Ovary (tissue), 9 donors: ENCODE measurements around the gene ASCC3. TPM values are rescaled to one million over a fixed set of nuclear protein-coding genes. Genes with fewer than 3 reads are reported as not detected.

Experiments
- DNase-seq, 5 donors: peaks; one replicate each; pipeline ENCODE4 v3.0.0-alpha.2; 2019 to 2020
- H3K27ac ChIP-seq, 2 donors: fragments of 200-600 bp; one replicate each; pipeline versions ENCODE4 v1.5.1 to v1.8.0; 2019 to 2022
- H3K27me3 ChIP-seq: fragments of 200-600 bp; one replicate; pipeline ENCODE4 v1.8.0; 2022
- H3K36me3 ChIP-seq: fragments of 200-600 bp; sonication (generic); one replicate; pipeline ENCODE4 v1.5.1; 2019
- H3K4me1 ChIP-seq: one replicate; pipeline ENCODE4 v1.8.1; 2013; ENCODE audit warnings: mild to moderate bottlenecking, moderate library complexity; ENCODE audit not compliant: insufficient read depth
- H3K4me3 ChIP-seq: fragments of 200-600 bp; sonication (generic); one replicate; pipeline ENCODE4 v1.5.1; 2017
- H3K9me3 ChIP-seq, 2 donors: fragments of 200-600 bp in 1 of 2; sonication (generic) in 1 of 2; one replicate each; pipeline versions ENCODE4 v1.5.1 to v1.8.1; 2013 to 2019; ENCODE audit warnings: mild to moderate bottlenecking in 1 of 2, moderate library complexity in 1 of 2
- CTCF ChIP-seq, 3 donors: fragments of 450-650 bp in 2 of 3; fragments of 200-600 bp in 1 of 3; IDR thresholded peaks; one replicate each; pipeline versions ENCODE4 v1.5.1 to v1.8.0; 2016 to 2022; ENCODE audit warnings: antibody characterized with exemption in 3 of 3, mild to moderate bottlenecking in 1 of 3
- EP300 ChIP-seq: sonication (generic); formaldehyde crosslinking; IDR thresholded peaks from one replicate; pipeline ENCODE4 v1.6.1; 2017; ENCODE audit warnings: antibody characterized with exemption
- POLR2A ChIP-seq: fragments of 450-650 bp; IDR thresholded peaks from one replicate; pipeline ENCODE4 v1.6.1; 2017; ENCODE audit warnings: antibody characterized with exemption, mild to moderate bottlenecking, moderate library complexity
- WGBS, 3 donors: extraction: QIAGEN DNeasy Blood & Tissue Kit in 1 of 3; methylation state at CpG; one replicate each; pipeline versions ENCODE4 v1.1.5 to v1.1.7; 2013 to 2017; 5-methylcytosine and 5-hydroxymethylcytosine counted together
- intact Hi-C, 4 donors: fragments of 100-400 bp; cut with DNase I; formaldehyde crosslinking; loops; one replicate each; pipeline versions ENCODE4 v1.11.0 to v1.15.1; 2022 to 2023
- polyA plus RNA-seq, 2 donors: library from polyadenylated mRNA; stranded (reverse); fragments of 200-250 nt in 1 of 2; fragments of 350-450 nt in 1 of 2; fragmentation: Illumina TruSeq in 1 of 2; extraction: RNeasy Lipid Tissue Mini Kit (QIAGEN cat#74804) in 1 of 2; gene quantifications; one replicate each; pipeline ENCODE4 v1.2.3, GENCODE V29; 2013 to 2014
- total RNA-seq, 7 donors: library from RNA; depleted of rRNA in 2 of 7; stranded (reverse); fragments of >200 nt in 2 of 7; fragmentation: NEBNext Ultra II Directional in 3 of 7; extraction: Animal tissue kit (Norgen Biotek cat#: 25700) in 3 of 7; gene quantifications; one replicate each; pipeline versions ENCODE4 v1.1.0 to v1.2.4, GENCODE V29; 2016 to 2023
- donor health status: DM: no; HTN: no; CAD: no; lungs with moderate emphysema.
- donor health status: DM: no; HTN: no; CAD: no.
- donor health status: Bipolar disorder and iron deficiency.
- donor health status: DM: yes; HTN: yes; CAD: no.
- donor health status: DM: no; HTN: no; CAD: no.
- donor health status: DM: yes; HTN: yes; CAD: no.

ASCC3 gene
- total and polyA plus RNA-seq, 9 donors, result 8.2 to 34.2 (median 22.0) TPM

GRCh38 chr6:100467129-100468015, 413.8 kb downstream of the ASCC3 start:
- Histone ChIP-seq H3K27me3 (no peaks in the 10 kb centered on the region), H3K4me3 (no peak overlapping the region), H3K27ac (no peak overlapping the region), H3K9me3 (no peaks in the 10 kb centered on the region), H3K4me1 (no peaks in the 10 kb centered on the region), H3K36me3 (no peaks in the 10 kb centered on the region)
- no peak for TF ChIP-seq CTCF (IDR thresholded peaks at IDR 0.05)
- TF ChIP-seq POLR2A, result no peak
- no peak for TF ChIP-seq EP300
- 8 to 13% (median 10%) methylated on average over 48 to 49 of the region's 49 CpGs for WGBS, 3 donors
- no peak for DNase-seq
- intact Hi-C loops, result no loop called here

DNA sequence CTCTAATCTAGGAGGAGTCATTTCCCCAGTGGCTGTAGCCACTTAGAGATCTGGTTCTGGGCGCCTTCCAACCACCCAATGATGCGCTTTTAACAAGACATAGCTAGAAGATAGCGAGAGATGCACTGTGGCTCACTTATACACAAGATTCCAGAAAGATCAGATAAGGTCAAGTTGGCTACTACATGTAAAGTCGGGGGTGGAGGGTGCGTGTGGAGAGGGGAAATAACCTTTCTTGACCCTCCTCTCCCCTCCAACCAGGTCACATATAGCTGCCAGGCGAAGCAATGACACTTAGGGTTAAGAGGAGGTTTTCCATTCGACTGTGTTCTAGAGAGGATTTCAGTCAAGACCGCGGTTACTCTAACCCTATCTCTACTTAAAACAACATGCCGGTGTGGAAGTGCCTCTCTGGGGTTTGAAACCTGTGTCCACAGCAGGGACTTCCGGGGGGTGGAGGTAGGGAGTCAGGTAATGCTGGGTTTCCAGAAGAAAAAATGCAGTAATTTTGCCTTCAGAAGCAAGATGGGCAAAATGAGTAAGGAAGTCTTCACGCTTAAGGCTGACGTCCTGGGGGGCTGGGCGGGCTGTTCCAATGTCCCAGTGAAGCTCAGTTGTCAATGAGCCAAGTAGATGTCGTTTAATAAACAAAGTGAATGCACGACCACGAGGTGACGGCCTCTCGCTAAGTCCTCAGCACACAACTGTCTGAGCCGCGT, 414.6 kb downstream of the ASCC3 start:
- Histone ChIP-seq H3K27ac (no peak overlapping the region), H3K4me3 (no peak overlapping the region), H3K27me3 (no peaks in the 10 kb centered on the region), H3K9me3 (no peaks in the 10 kb centered on the region), H3K36me3 (no peaks in the 10 kb centered on the region), H3K4me1 (no peaks in the 10 kb centered on the region)
- DNase-seq, result no peak
- TF ChIP-seq CTCF (IDR thresholded peaks at IDR 0.05), result no peak
- TF ChIP-seq POLR2A, result no peak
- no peak for TF ChIP-seq EP300
- intact Hi-C loops, result no loop called here
- WGBS, 3 donors, result 6 to 8% (median 7%) methylated on average over 21 of the region's 21 CpGs

GRCh38 chr6:100465701-100466409, 415.3 kb downstream of the ASCC3 start:
- H3K27me3 ChIP-seq, result no peaks in the 10 kb centered on the region
- no peak for DNase-seq
- no peaks in the 10 kb centered on the region for H3K36me3 ChIP-seq
- no peaks in the 10 kb centered on the region for H3K9me3 ChIP-seq
- 9 to 12% (median 9%) methylated on average over 20 of the region's 20 CpGs for WGBS, 3 donors
- H3K4me1 ChIP-seq, result no peaks in the 10 kb centered on the region
- H3K27ac ChIP-seq, result no peak overlapping the region
- no peak for TF ChIP-seq EP300
- no peak for TF ChIP-seq POLR2A
- no peak for TF ChIP-seq CTCF (IDR thresholded peaks at IDR 0.05)
- intact Hi-C loops, result no loop called here
- H3K4me3 ChIP-seq, result no peak overlapping the region

DNA sequence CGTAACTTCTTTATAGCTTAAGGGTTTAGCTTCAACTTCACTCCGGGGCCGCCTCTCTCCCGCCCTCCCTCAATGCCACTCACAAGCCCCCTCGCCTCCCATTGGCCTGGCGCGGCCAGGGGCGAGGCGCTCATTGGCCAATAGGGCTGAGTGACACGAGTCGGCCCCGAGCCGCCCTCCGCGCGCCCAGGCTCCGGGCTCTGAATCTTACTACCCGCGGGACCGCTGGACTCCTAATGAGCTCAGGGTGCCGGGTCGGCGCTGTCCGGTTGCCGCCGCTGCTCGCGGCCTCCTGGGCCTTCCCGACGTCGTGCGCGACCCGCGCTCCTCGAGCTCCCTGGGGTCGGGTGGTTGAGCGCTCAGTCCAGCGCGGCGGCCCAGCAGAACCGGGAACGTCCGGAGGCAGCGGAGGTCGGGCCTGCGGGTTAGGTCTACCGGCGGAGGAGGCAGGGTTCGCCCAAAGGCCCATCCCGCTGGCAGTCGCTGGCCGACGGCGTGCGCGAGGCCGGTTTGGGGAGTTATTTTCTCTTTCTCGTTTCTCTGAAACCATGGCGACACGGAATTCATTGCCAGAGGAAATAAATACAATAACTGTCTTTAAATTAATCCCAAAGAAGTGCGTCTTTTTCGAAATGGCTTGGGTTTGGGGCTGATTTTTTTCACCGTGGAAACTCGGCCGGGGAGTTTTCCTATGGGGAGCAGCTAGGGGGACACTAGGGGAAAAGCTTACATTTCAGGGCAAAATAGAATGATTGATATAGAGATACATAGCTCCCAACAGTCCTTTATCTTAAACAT, 416.0 kb downstream of the ASCC3 start, which contains the start of gene SIM1:
TSS of gene SIM1 (minus strand) at position 19 of the 798 bp plus-strand sequence. CDS start 1,453 bp downstream, outside the sequence.
- no peaks in the 10 kb centered on the region for H3K36me3 ChIP-seq
- intact Hi-C loops, result no loop called here
- H3K4me3 ChIP-seq, result no peak within 1 kb of the TSS
- H3K4me1 ChIP-seq, result no peaks in the 10 kb centered on the region
- no peaks in the 10 kb centered on the region for H3K9me3 ChIP-seq
- DNase-seq, result peak in 1 of 5 donors; percentile 43
- no peak for TF ChIP-seq CTCF (IDR thresholded peaks at IDR 0.05)
- TF ChIP-seq EP300, result no peak
- no peak for TF ChIP-seq POLR2A
- no peaks in the 10 kb centered on the region for H3K27me3 ChIP-seq
- WGBS, 3 donors, result 4 to 9% (median 5%) methylated on average over 62 to 66 of the region's 66 CpGs
- no peak within 1 kb of the TSS for H3K27ac ChIP-seq
